Tibial nerve (tissue), 4 donors: ENCODE data around the gene SPATA31D4. TPM values are rescaled to one million over a fixed set of nuclear protein-coding genes. Genes with fewer than 3 reads are reported as not detected.
"Not testable (repeated sequence)": the region's sequence is repeated elsewhere in the genome, so short reads cannot be mapped to it uniquely, and the experiment has no call there.

Experiments used
- DNase-seq, 2 donors: peaks; one replicate each; pipeline ENCODE4 v3.0.0-alpha.2; 2019; ENCODE audit warnings: low spot score in 2 of 2
- H3K27ac ChIP-seq, 4 donors: fragments of 200-600 bp; sonication (generic) in 3 of 4; one replicate each; pipeline ENCODE4 v1.5.1; 2017 to 2019; ENCODE audit warnings: mild to moderate bottlenecking in 1 of 4
- H3K27me3 ChIP-seq, 2 donors: fragments of 200-600 bp; sonication (generic) in 1 of 2; one replicate each; pipeline versions ENCODE4 v1.5.1 to v1.6.0; 2017 to 2019
- H3K36me3 ChIP-seq, 3 donors: fragments of 200-600 bp; sonication (generic); one replicate each; pipeline ENCODE4 v1.5.1; 2018 to 2019
- H3K4me1 ChIP-seq, 4 donors: fragments of 200-600 bp; sonication (generic) in 3 of 4; one replicate each; pipeline ENCODE4 v1.5.1; 2017 to 2019
- H3K4me3 ChIP-seq, 4 donors: fragments of 200-600 bp; sonication (generic) in 3 of 4; one replicate each; pipeline ENCODE4 v1.5.1; 2017 to 2019; ENCODE audit warnings: mild to moderate bottlenecking in 1 of 4, moderate library complexity in 1 of 4
- H3K9me3 ChIP-seq, 4 donors: fragments of 200-600 bp; sonication (generic) in 3 of 4; one replicate each; pipeline ENCODE4 v1.5.1; 2017 to 2019
- EP300 ChIP-seq, 2 donors: sonication (generic); formaldehyde crosslinking; IDR thresholded peaks; one replicate each; pipeline ENCODE4 v1.6.1; 2017; ENCODE audit warnings: antibody characterized with exemption in 2 of 2, mild to moderate bottlenecking in 1 of 2
- POLR2A ChIP-seq, 2 donors: fragments of 450-650 bp; IDR thresholded peaks; one replicate each; pipeline ENCODE4 v1.6.1; 2017; ENCODE audit warnings: antibody characterized with exemption in 2 of 2, mild to moderate bottlenecking in 2 of 2, moderate library complexity in 2 of 2
- WGBS, 2 donors: methylation state at CpG; one replicate each; pipeline ENCODE4 v1.1.5; 2018; 5-methylcytosine and 5-hydroxymethylcytosine counted together
- total RNA-seq, 4 donors: library from RNA; depleted of rRNA; stranded (reverse); fragments of >200 nt; gene quantifications; one replicate each; pipeline ENCODE4 v1.1.0, GENCODE V29; 2016
- TF ChIP-seq, protein P1 (sequence below), 5 experiments: fragments of 200-600 bp in 3 of 5; fragments of 450-650 bp in 2 of 5; sonication (generic) in 3 of 5; IDR thresholded peaks; one replicate each; pipeline ENCODE4 v1.5.1; 2016 to 2019; ENCODE audit warnings: antibody characterized with exemption in 5 of 5, mild to moderate bottlenecking in 3 of 5, moderate library complexity in 2 of 5

The SPATA31D4 gene
- total RNA-seq, 4 donors from 2014 or later = not detected

GRCh38 chr9:81943393-81943792 is 15.2 kb downstream of the SPATA31D4 start, which contains the start of gene SPATA31D3:
TSS of gene SPATA31D3 (plus strand) at chr9:81943500. CDS start at chr9:81943586, 86 bp downstream.
- DNase-seq, H3K4me3 ChIP-seq, H3K27me3 ChIP-seq, H3K27ac ChIP-seq, H3K36me3 ChIP-seq, H3K9me3 ChIP-seq, H3K4me1 ChIP-seq: not testable (repeated sequence)
- no CpG with 5 or more reads among the region's 2 CpGs for WGBS, 2 donors

- not testable (repeated sequence) for H3K4me3 ChIP-seq, H3K36me3 ChIP-seq, H3K4me1 ChIP-seq, H3K9me3 ChIP-seq, H3K27ac ChIP-seq, H3K27me3 ChIP-seq, DNase-seq
- WGBS, 2 donors = no CpG with 5 or more reads among the region's 3 CpGs
These were observed 20.4 kb downstream of the SPATA31D4 start for GRCh38 chr9:81948650-81949049.

DNA sequence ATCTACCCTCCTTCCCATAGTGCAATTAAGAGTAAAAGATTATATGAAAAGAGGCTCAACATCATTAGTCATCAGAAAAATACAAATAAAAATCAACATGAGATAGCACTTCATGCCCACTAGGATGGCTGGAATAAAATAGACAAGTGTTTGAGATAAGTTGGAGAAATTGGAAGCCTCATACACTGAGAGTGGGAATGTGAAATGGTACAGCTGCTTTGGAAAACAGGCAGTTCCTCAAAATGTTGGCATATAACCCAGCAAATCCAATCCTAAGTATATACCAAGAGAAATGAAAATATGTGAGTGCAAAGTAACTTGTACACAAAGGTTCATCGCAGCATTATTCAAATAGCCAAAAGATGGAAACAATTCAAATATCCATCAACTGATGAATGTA is 24.9 kb downstream of the SPATA31D4 start:
- H3K9me3 ChIP-seq = peaks cover 0 to 31% (median 4%) of the 10 kb centered on the region in 4 donors
- no peak overlapping the region for H3K4me3 ChIP-seq
- no peaks in the 10 kb centered on the region for H3K36me3 ChIP-seq
- TF ChIP-seq, protein P1, sequence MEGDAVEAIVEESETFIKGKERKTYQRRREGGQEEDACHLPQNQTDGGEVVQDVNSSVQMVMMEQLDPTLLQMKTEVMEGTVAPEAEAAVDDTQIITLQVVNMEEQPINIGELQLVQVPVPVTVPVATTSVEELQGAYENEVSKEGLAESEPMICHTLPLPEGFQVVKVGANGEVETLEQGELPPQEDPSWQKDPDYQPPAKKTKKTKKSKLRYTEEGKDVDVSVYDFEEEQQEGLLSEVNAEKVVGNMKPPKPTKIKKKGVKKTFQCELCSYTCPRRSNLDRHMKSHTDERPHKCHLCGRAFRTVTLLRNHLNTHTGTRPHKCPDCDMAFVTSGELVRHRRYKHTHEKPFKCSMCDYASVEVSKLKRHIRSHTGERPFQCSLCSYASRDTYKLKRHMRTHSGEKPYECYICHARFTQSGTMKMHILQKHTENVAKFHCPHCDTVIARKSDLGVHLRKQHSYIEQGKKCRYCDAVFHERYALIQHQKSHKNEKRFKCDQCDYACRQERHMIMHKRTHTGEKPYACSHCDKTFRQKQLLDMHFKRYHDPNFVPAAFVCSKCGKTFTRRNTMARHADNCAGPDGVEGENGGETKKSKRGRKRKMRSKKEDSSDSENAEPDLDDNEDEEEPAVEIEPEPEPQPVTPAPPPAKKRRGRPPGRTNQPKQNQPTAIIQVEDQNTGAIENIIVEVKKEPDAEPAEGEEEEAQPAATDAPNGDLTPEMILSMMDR (IDR thresholded peaks at IDR 0.05) = no peak
- TF ChIP-seq EP300 (IDR thresholded peaks at IDR 0.05) (no peak), POLR2A (IDR thresholded peaks at IDR 0.05) (no peak)
- no peaks in the 10 kb centered on the region for H3K27me3 ChIP-seq
- 97 to 100% methylated on average over 1 of the region's 1 CpG for WGBS, 2 donors
- no peak overlapping the region for H3K27ac ChIP-seq
- H3K4me1 ChIP-seq = no peaks in the 10 kb centered on the region
- no peak for DNase-seq

DNA sequence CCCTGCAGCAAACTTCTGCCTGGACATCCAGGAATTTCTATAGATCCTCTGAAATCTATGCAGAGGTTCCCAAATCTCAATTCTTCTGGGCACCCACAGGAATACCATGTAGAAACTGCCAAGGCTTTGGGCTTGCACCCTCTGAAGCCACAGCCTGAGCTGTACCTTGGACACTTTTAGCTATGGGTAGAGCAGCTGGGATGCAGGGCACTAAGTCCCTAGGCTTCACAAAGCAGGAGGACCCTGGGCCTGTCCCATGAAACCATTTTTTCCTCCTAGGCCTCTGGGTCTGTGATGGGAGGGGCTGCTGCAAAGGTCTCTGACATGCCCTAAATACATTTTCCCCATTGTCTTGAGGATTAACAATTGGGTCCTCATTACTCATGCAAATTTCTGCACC is 27.4 kb downstream of the SPATA31D4 start:
- peaks cover 0 to 31% (median 4%) of the 10 kb centered on the region in 4 donors for H3K9me3 ChIP-seq
- no peak overlapping the region for H3K27ac ChIP-seq
- H3K4me3 ChIP-seq = no peak overlapping the region
- no peaks in the 10 kb centered on the region for H3K4me1 ChIP-seq
- TF ChIP-seq EP300 (IDR thresholded peaks at IDR 0.05) (no peak), POLR2A (IDR thresholded peaks at IDR 0.05) (no peak)
- TF ChIP-seq, protein P1 (IDR thresholded peaks at IDR 0.05) = no peak
- no peaks in the 10 kb centered on the region for H3K27me3 ChIP-seq
- H3K36me3 ChIP-seq = no peaks in the 10 kb centered on the region
- DNase-seq = no peak

GRCh38 chr9:81964218-81965171 is 36.3 kb downstream of the SPATA31D4 start:
- H3K9me3 ChIP-seq = no peaks in the 10 kb centered on the region
- H3K27me3 ChIP-seq = no peaks in the 10 kb centered on the region
- H3K36me3 ChIP-seq = no peaks in the 10 kb centered on the region
- TF ChIP-seq EP300 (IDR thresholded peaks at IDR 0.05) (no peak), POLR2A (IDR thresholded peaks at IDR 0.05) (no peak)
- TF ChIP-seq, protein P1 (IDR thresholded peaks at IDR 0.05) = no peak
- 76 to 81% methylated on average over 6 of the region's 6 CpGs for WGBS, 2 donors
- no peak for DNase-seq
- no peak overlapping the region for H3K27ac ChIP-seq
- no peaks in the 10 kb centered on the region for H3K4me1 ChIP-seq
- H3K4me3 ChIP-seq = no peak overlapping the region

DNA sequence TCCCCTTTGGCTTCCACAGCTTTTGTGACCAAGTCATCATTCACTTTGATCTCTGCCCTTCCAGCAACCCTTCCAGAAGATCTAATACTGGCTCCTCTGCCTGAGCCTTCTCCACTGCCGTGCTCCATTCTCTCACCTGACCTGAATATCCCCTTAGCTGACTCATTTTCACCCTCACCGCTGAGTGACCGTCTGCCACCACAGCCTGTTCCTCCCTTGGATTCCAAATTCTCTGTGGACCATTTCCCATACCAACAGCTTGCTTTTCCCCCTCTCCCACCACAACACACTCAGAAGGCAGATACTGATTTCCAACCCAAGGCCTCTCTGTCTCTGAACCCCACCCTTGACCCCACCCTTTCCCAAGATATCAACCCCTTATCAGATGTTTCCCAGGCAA is 39.8 kb downstream of the SPATA31D4 start:
- WGBS, 2 donors = 95 to 96% methylated on average over 3 of the region's 3 CpGs

More for the DNA sequence above, 39.8 kb downstream of the SPATA31D4 start:
- TF ChIP-seq, protein P1 (IDR thresholded peaks at IDR 0.05) = no peak
- TF ChIP-seq EP300 (IDR thresholded peaks at IDR 0.05) (no peak), POLR2A (IDR thresholded peaks at IDR 0.05) (no peak)
- no peaks in the 10 kb centered on the region for H3K4me1 ChIP-seq
- H3K27me3 ChIP-seq = no peaks in the 10 kb centered on the region
- no peak overlapping the region for H3K4me3 ChIP-seq
- no peak for DNase-seq
- no peaks in the 10 kb centered on the region for H3K36me3 ChIP-seq
- H3K9me3 ChIP-seq = no peaks in the 10 kb centered on the region
- H3K27ac ChIP-seq = no peak overlapping the region
